ENCODE results near the gene DIS3L2. TPM values are rescaled to one million over a fixed set of nuclear protein-coding genes. Genes with fewer than 3 reads are reported as not detected.

DIS3L2 gene
- total RNA-seq, 4 donors from 2014 or later: 18.7 to 30.9 (median 26.1) TPM

GRCh38 chr2:231925303-231926179, 36.0 kb upstream of the DIS3L2 start:
- TF ChIP-seq CTCF (IDR thresholded peaks at IDR 0.05; ENCODE audit: low read depth): no peak

GRCh38 chr2:231926180-231926741, 35.3 kb upstream of the DIS3L2 start, which contains the start of gene NPPC:
TSS of gene NPPC (minus strand) at chr2:231926396. CDS start at chr2:231926249, 147 bp downstream.
- no peak for TF ChIP-seq CTCF (IDR thresholded peaks at IDR 0.05; ENCODE audit: low read depth)

- no peak for TF ChIP-seq CTCF (IDR thresholded peaks at IDR 0.05; ENCODE audit: low read depth)
These were observed 34.5 kb upstream of the DIS3L2 start for GRCh38 chr2:231926761-231927565.

GRCh38 chr2:231927566-231927890, 34.0 kb upstream of the DIS3L2 start:
- TF ChIP-seq CTCF (IDR thresholded peaks at IDR 0.05; ENCODE audit: low read depth): no peak

- TF ChIP-seq CTCF (IDR thresholded peaks at IDR 0.05; ENCODE audit: low read depth): no peak
These were observed 33.0 kb upstream of the DIS3L2 start for GRCh38 chr2:231928481-231928880.

GRCh38 chr2:231928901-231929725, 32.4 kb upstream of the DIS3L2 start:
- no peak for TF ChIP-seq CTCF (IDR thresholded peaks at IDR 0.05; ENCODE audit: low read depth)

Data from subcutaneous adipose tissue (tissue), 4 donors.